H9 (cell line): ENCODE results near the gene DNAJC7. TPM values are rescaled to one million over a fixed set of nuclear protein-coding genes. Genes with fewer than 3 reads are reported as not detected.
"Not testable (repeated sequence)": the region's sequence is repeated elsewhere in the genome, so short reads cannot be mapped to it uniquely, and the experiment has no call there.

Experiments
- DNase-seq: peaks from one replicate; pipeline ENCODE4 v3.0.0-alpha.2; 2017
- H2AFZ ChIP-seq: one replicate; pipeline ENCODE4 v1.6.1; 2013; ENCODE audit warnings: mild to moderate bottlenecking, low read length, control low read depth, moderate library complexity
- H2AK5ac ChIP-seq: 2 replicates; pipeline ENCODE4 v1.6.1; 2013; ENCODE audit warnings: low read length, control low read depth, mixed read lengths; ENCODE audit not compliant: insufficient read length
- H2BK120ac ChIP-seq: one replicate; pipeline ENCODE4 v1.6.1; 2013; ENCODE audit warnings: low read depth, mild to moderate bottlenecking, low read length, control low read depth, inconsistent platforms; ENCODE audit not compliant: poor library complexity, severe bottlenecking
- H2BK12ac ChIP-seq: 2 replicates; pipeline ENCODE4 v1.6.1; 2013; ENCODE audit warnings: low read length, control low read depth, mixed read lengths, low read depth; ENCODE audit not compliant: insufficient read length
- H2BK15ac ChIP-seq: 2 replicates; pipeline ENCODE4 v1.6.1; 2013; ENCODE audit warnings: low read depth, low read length, control low read depth
- H2BK20ac ChIP-seq: one replicate; pipeline ENCODE4 v1.6.1; 2013; ENCODE audit warnings: low read depth, mild to moderate bottlenecking, low read length, control low read depth, inconsistent platforms; ENCODE audit not compliant: poor library complexity, severe bottlenecking
- H2BK5ac ChIP-seq: 2 replicates; pipeline ENCODE4 v1.6.1; 2013; ENCODE audit warnings: low read length, control low read depth, mixed read lengths; ENCODE audit not compliant: insufficient read length
- H3K14ac ChIP-seq: 2 replicates; pipeline ENCODE4 v1.6.1; 2013; ENCODE audit warnings: low read length, control low read depth; ENCODE audit not compliant: insufficient read depth
- H3K18ac ChIP-seq: 2 replicates; pipeline ENCODE4 v1.6.1; 2013; ENCODE audit warnings: low read depth, mild to moderate bottlenecking, mixed read lengths, low read length, control low read depth; ENCODE audit not compliant: insufficient read length
- H3K23ac ChIP-seq: 2 replicates; pipeline ENCODE4 v1.6.1; 2013; ENCODE audit warnings: low read length, control low read depth, mixed read lengths, low read depth; ENCODE audit not compliant: insufficient read length
- H3K23me2 ChIP-seq: 2 replicates; pipeline ENCODE4 v1.6.1; 2013; ENCODE audit warnings: low read depth, mild to moderate bottlenecking, mixed read lengths, low read length, control low read depth; ENCODE audit not compliant: insufficient read length, poor library complexity, severe bottlenecking
- H3K27ac ChIP-seq: 2 replicates; pipeline ENCODE4 v1.5.1; 2013; ENCODE audit warnings: low read length, control low read depth, mixed read lengths, low read depth; ENCODE audit not compliant: insufficient read length
- H3K27me3 ChIP-seq: 2 replicates; pipeline ENCODE4 v1.6.1; 2013; ENCODE audit warnings: low read length, control low read depth, inconsistent platforms; ENCODE audit not compliant: insufficient read depth
- H3K4ac ChIP-seq: 2 replicates; pipeline ENCODE4 v1.6.1; 2013; ENCODE audit warnings: low read depth, mild to moderate bottlenecking, control low read depth, inconsistent platforms, low read length, moderate library complexity
- H3K4me1 ChIP-seq: 2 replicates; pipeline ENCODE4 v1.6.1; 2013; ENCODE audit warnings: low read length, control low read depth, inconsistent platforms; ENCODE audit not compliant: insufficient read depth
- H3K4me2 ChIP-seq: 2 replicates; pipeline ENCODE4 v1.6.1; 2013; ENCODE audit warnings: low read length, control low read depth, mixed read lengths; ENCODE audit not compliant: insufficient read length, insufficient read depth
- H3K56ac ChIP-seq: 2 replicates; pipeline ENCODE4 v1.6.1; 2013; ENCODE audit warnings: low read depth, mild to moderate bottlenecking, mixed read lengths, low read length, control low read depth; ENCODE audit not compliant: insufficient read length
- H3K79me1 ChIP-seq: 2 replicates; pipeline ENCODE4 v1.6.1; 2013; ENCODE audit warnings: low read depth, mild to moderate bottlenecking, moderate library complexity, low read length, control low read depth, inconsistent platforms; ENCODE audit not compliant: insufficient read depth, poor library complexity, severe bottlenecking
- H3K79me2 ChIP-seq: 2 replicates; pipeline ENCODE4 v1.6.1; 2013; ENCODE audit warnings: low read length, control low read depth, inconsistent platforms; ENCODE audit not compliant: insufficient read depth
- H3K9ac ChIP-seq: 2 replicates; pipeline ENCODE4 v1.6.1; 2013; ENCODE audit warnings: low read length, control low read depth, mixed read lengths; ENCODE audit not compliant: insufficient read length; ENCODE audit errors: extremely low read depth
- H3K9me3 ChIP-seq: one replicate; pipeline ENCODE4 v1.6.1; 2013; ENCODE audit warnings: low read depth, low read length, inconsistent platforms; ENCODE audit not compliant: control insufficient read depth
- H3T11ph ChIP-seq: one replicate; pipeline ENCODE4 v1.6.1; 2013; ENCODE audit warnings: mild to moderate bottlenecking, low read length, control low read depth, inconsistent platforms
- H4K20me1 ChIP-seq: one replicate; pipeline ENCODE4 v1.6.1; 2013; ENCODE audit not compliant: control insufficient read depth, insufficient read length, insufficient read depth
- H4K5ac ChIP-seq: 2 replicates; pipeline ENCODE4 v1.6.1; 2013; ENCODE audit warnings: low read depth, mild to moderate bottlenecking, mixed read lengths, low read length, control low read depth; ENCODE audit not compliant: insufficient read length
- H4K8ac ChIP-seq: replicated peaks from 2 replicates; pipeline ENCODE4 v1.6.1; 2013; ENCODE audit warnings: low read length, control low read depth, mixed read lengths, low read depth; ENCODE audit not compliant: insufficient read length
- H4K91ac ChIP-seq: 2 replicates; pipeline ENCODE4 v1.6.1; 2013; ENCODE audit warnings: low read depth, mild to moderate bottlenecking, moderate library complexity, mixed read lengths, low read length, control low read depth; ENCODE audit not compliant: insufficient read length
- H3K27ac Mint-ChIP-seq, 3 experiments: 2 replicates in 2 of 3; 3 replicates in 1 of 3; pipeline ENCODE4 v1.8.0; 2020 to 2021; ENCODE audit warnings: mixed read lengths in 3 of 3, mild to moderate bottlenecking in 1 of 3, moderate library complexity in 1 of 3
- H3K27me3 Mint-ChIP-seq: 2 replicates; pipeline ENCODE4 v1.8.0; 2021; ENCODE audit warnings: low read depth, mild to moderate bottlenecking, moderate library complexity, mixed read lengths
- H3K36me3 Mint-ChIP-seq, 3 experiments: 2 replicates in 2 of 3; 3 replicates in 1 of 3; pipeline ENCODE4 v1.8.0; 2020 to 2021; ENCODE audit warnings: low read depth in 3 of 3, mixed read lengths in 3 of 3; ENCODE audit not compliant: insufficient read depth in 1 of 3
- H3K4me1 Mint-ChIP-seq, 2 experiments: 2 replicates each; pipeline ENCODE4 v1.8.0; 2020; ENCODE audit warnings: mixed read lengths in 2 of 2
- H3K4me3 Mint-ChIP-seq, 2 experiments: 2 replicates in 1 of 2; 3 replicates in 1 of 2; pipeline ENCODE4 v1.8.0; 2020 to 2021; ENCODE audit warnings: mild to moderate bottlenecking in 2 of 2, mixed read lengths in 2 of 2, moderate library complexity in 1 of 2
- H3K9me3 Mint-ChIP-seq, 2 experiments: 2 replicates in 1 of 2; 3 replicates in 1 of 2; pipeline ENCODE4 v1.8.0; 2020; ENCODE audit warnings: mild to moderate bottlenecking in 2 of 2, mixed read lengths in 2 of 2, moderate library complexity in 1 of 2
- WGBS: extraction: QIAGEN DNeasy Blood & Tissue Kit; methylation state at CpG from one replicate; pipeline ENCODE4 v1.1.7; 2013; ENCODE audit warnings: missing lambda C conversion rate, low lambda C conversion rate, mixed read lengths; ENCODE audit not compliant: insufficient read length; ENCODE audit errors: extremely low coverage; 5-methylcytosine and 5-hydroxymethylcytosine counted together
- total RNA-seq: library from RNA; stranded (reverse); gene quantifications from 2 replicates; pipeline ENCODE4 v1.2.1, GENCODE V29; 2021
- TF ChIP-seq, protein P1 (sequence below): fragments of 200-600 bp; sonication (generic); conservative IDR thresholded peaks from 3 replicates; pipeline ENCODE4 v1.8.0; 2021; ENCODE audit warnings: antibody characterized with exemption, mild to moderate bottlenecking

The DNAJC7 gene
- total RNA-seq, 1 experiment from 2014 or later: 141 TPM

DNA sequence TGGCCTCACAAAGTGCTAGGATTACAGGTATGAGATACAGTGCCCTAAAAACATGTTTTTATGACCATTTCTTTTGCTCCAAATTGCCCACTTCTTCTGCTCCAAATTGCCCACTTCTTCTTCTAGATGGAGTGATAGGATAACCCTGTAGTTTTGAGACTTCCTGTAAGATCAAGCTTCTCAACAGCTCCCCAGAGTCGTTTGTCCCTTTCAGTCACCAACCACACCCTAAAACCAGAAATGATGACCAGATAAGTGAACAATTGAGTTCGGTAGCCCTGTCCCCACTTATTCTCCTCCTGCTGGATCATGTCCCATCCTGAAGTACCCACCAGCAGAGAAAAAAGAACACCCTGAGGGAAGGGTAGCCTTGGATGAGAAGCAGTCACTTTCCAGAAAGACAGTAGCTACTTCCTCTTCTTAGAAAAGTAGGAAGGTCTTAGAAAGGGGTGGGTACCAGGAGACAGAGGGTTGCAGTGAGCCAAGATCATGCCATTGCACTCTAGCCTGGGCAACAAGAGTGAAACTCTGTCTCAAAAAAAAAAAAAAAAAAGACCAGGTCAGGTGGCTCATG is 84.3 kb downstream of the DNAJC7 start:
- no peak overlapping the region for H2BK120ac ChIP-seq
- no CpG with 5 or more reads among the region's 2 CpGs for WGBS
- no peaks in the 10 kb centered on the region for H3K79me1 ChIP-seq
- H3K27ac Mint-ChIP-seq: no peak overlapping the region; a peak in 2 of 7 replicates
- no peak overlapping the region for H4K5ac ChIP-seq
- peaks cover 2% of the 10 kb centered on the region; the same call in 1 of the 2 replicates for H3K79me2 ChIP-seq
- TF ChIP-seq, protein P1, sequence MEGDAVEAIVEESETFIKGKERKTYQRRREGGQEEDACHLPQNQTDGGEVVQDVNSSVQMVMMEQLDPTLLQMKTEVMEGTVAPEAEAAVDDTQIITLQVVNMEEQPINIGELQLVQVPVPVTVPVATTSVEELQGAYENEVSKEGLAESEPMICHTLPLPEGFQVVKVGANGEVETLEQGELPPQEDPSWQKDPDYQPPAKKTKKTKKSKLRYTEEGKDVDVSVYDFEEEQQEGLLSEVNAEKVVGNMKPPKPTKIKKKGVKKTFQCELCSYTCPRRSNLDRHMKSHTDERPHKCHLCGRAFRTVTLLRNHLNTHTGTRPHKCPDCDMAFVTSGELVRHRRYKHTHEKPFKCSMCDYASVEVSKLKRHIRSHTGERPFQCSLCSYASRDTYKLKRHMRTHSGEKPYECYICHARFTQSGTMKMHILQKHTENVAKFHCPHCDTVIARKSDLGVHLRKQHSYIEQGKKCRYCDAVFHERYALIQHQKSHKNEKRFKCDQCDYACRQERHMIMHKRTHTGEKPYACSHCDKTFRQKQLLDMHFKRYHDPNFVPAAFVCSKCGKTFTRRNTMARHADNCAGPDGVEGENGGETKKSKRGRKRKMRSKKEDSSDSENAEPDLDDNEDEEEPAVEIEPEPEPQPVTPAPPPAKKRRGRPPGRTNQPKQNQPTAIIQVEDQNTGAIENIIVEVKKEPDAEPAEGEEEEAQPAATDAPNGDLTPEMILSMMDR: no peak
- no peak overlapping the region for H3K4me2 ChIP-seq
- no peaks in the 10 kb centered on the region for H3K27me3 Mint-ChIP-seq
- no peak overlapping the region for H3K14ac ChIP-seq
- H3K23ac ChIP-seq: no peak overlapping the region
- H2AFZ ChIP-seq: no peak overlapping the region
- no peaks in the 10 kb centered on the region for H4K20me1 ChIP-seq
- no peak overlapping the region for H2AK5ac ChIP-seq
- no peaks in the 10 kb centered on the region for H3K27me3 ChIP-seq
- no peak overlapping the region for H3K18ac ChIP-seq
- H4K91ac ChIP-seq: no peak overlapping the region
- peaks cover 21% of the 10 kb centered on the region in 2 experiments for H3K4me1 Mint-ChIP-seq
- DNase-seq: no peak
- no peak overlapping the region for H2BK12ac ChIP-seq
- no peak overlapping the region for H2BK20ac ChIP-seq
- H3K4me3 Mint-ChIP-seq: no peak overlapping the region
- no peaks in the 10 kb centered on the region for H3K9me3 ChIP-seq
- H3K23me2 ChIP-seq: peaks cover 6% of the 10 kb centered on the region
- no peak overlapping the region for H3K9ac ChIP-seq
- H3K27ac ChIP-seq: no peak overlapping the region
- H3K4me1 ChIP-seq: no peaks in the 10 kb centered on the region
- no peak overlapping the region for H3K4ac ChIP-seq
- peaks cover 0 to 3% (median 0%) of the 10 kb centered on the region in 3 experiments; a peak in 1 of 7 replicates for H3K36me3 Mint-ChIP-seq
- no peak overlapping the region for H2BK5ac ChIP-seq
- H4K8ac ChIP-seq: no peak overlapping the region
- H3T11ph ChIP-seq: no peak overlapping the region
- no peaks in the 10 kb centered on the region for H3K9me3 Mint-ChIP-seq
- H2BK15ac ChIP-seq: no peak overlapping the region
- H3K56ac ChIP-seq: no peak overlapping the region

DNA sequence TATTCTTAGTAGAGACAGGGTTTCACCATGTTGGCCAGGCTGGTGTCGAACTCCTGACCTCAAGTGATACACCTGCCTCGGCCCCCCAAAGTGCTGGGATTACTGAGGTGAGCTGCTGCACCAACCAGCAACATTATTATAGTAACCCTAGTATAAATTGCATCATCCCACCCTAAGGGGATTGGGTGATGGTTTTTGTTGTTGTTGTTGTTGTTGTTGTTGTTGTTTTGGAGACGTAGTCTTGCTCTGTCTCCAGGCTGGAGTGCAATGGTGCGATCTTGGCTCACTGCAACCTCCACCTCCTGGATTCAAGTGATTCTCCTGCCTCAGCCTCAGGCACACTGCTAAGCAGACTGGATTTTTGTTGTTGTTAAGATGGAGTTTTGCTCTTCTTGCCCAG is 85.5 kb downstream of the DNAJC7 start:
- H3K23ac ChIP-seq, H2BK15ac ChIP-seq, H4K5ac ChIP-seq, H3K79me1 ChIP-seq, H3K56ac ChIP-seq, H2BK20ac ChIP-seq, H3K27ac ChIP-seq, H3K9me3 ChIP-seq, H3K14ac ChIP-seq, H2BK120ac ChIP-seq, H3K27me3 Mint-ChIP-seq, H2BK12ac ChIP-seq, H3K4ac ChIP-seq, H3K27ac Mint-ChIP-seq, H3K4me1 ChIP-seq, H4K91ac ChIP-seq, H3K27me3 ChIP-seq, H4K8ac ChIP-seq, H3K4me2 ChIP-seq, H2BK5ac ChIP-seq, H4K20me1 ChIP-seq, H3K9ac ChIP-seq, H3T11ph ChIP-seq, H3K9me3 Mint-ChIP-seq, DNase-seq, H3K23me2 ChIP-seq, H3K79me2 ChIP-seq, H3K18ac ChIP-seq, H3K36me3 Mint-ChIP-seq, H2AFZ ChIP-seq, H2AK5ac ChIP-seq: not testable (repeated sequence)
- Mint-ChIP-seq H3K4me1 (peaks cover 21% of the 10 kb centered on the region in 2 experiments), H3K4me3 (peak overlapping the region in 1 of 2 experiments; percentile 76; a peak in 1 of 5 replicates)
- no CpG with 5 or more reads among the region's 4 CpGs for WGBS
